Measurements from ENCODE around the gene RGS19. TPM values are rescaled to one million over a fixed set of nuclear protein-coding genes. Genes with fewer than 3 reads are reported as not detected.
A peak's percentile ranks its signal among the peaks of the same experiment; 100 is the strongest.

RGS19 gene
- total RNA-seq, 2 donors from 2014 or later = 3.4 to 5.9 TPM

DNA sequence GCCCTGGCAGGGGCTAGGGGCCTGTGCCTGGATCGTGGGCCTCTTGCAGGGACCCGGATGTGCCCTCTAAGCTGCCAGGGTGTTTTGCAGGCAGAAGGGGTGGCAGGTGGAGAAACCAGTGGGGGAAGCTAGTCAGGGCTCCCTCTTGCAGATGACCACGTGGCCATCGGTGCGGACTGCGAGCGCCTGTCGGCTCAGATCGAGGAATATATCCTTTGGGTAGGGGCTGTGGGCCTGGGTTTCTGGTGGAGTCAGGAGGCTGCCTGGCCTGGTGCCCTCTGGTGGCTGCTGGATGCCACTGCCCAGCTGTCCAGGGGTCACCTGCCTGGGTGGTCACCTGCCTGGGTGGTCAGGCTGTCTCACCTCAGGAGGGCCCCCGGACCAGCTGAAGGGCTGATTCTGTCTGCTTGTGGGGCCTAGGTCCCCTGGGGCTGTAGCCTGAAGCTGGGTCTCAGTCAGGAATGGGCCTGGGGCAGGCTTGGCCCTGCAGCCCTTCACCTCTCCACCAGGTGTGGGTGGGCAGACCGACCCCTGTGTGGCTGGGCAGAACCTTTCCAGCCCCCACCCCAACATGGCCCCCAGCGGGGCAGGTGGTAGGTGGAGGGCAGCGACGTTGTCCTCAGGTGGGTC is 9.6 kb downstream of the RGS19 start:
- DNase-seq (peak in 1 of 2 donors; percentile 40), ATAC-seq (peak; percentile 33)
- intact Hi-C loops (cut with DNase I, micrococcal nuclease) = no loop called here

DNA sequence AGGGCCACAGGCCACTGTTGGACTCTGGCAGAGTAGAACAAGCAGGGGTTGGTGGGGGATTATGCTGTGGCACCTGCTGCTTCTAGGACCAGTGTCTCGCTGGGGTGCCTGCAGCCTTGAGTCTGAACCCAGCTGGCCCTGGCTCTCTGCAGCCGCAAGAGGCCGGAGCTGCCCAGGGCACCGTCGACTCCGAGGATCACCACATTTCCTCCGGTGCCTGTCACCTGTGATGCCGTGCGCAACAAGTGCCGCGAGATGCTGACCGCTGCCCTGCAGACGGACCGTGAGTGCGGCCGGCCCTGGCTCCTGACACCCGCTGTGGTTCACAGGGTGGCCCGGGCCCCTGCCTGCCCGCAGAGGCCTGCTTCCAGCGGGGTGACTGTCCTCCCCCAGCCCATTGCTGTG is 10.1 kb downstream of the RGS19 start:
- no peak for ATAC-seq
- intact Hi-C loops (cut with DNase I, micrococcal nuclease) = no loop called here
- no peak for DNase-seq

DNA sequence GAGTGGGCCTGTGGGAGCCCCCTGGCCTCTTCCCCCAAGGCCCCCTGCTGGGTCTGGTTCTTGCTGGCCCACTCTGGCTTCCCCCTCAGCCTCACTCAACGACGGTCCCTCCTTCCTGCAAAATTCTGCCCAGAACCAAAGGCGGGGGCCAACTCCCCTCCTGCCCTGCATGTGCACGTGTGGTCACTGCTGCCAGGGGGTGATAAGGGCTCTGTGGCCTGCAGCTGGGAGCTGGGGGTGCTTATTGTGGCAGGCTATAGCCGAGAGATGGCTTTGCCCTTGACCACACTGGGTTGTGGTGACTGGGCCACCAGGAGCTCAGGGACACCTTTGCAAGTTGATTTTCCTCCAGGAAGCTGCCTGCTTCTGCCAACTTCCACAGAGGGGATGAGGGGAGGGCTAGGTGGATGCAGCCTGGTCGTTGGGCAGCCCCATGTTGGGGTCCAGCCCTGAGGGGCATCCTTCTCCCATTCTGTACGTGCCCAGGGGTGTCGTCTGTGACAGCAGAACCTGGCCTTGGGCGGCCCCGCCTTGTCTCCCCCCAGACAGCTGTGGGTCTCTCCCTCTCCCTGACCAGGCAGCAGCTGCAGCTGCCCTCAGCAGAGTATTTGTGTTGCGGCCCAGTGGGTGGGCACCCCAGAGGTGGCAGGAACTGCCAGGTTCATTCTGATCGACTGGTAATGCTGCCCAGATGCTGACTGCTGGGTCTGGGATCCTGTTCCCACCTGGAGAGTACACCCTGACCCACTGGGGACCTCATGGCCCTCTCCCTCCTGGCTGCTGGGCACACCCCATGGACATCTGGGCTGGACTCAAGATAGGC is 10.7 kb downstream of the RGS19 start:
- DNase-seq (no peak), ATAC-seq (no peak)
- intact Hi-C loops (cut with DNase I, micrococcal nuclease) = no loop called here

- ATAC-seq = no peak
- no peak for DNase-seq
- intact Hi-C loops (cut with DNase I, micrococcal nuclease) = no loop called here
Measured at GRCh38 chr20:64067733-64068307, 11.5 kb downstream of the RGS19 start.

- intact Hi-C loops (cut with DNase I, micrococcal nuclease) = no loop called here
- no peak for DNase-seq
- no peak for ATAC-seq
Measured at GRCh38 chr20:64067005-64067632, 12.2 kb downstream of the RGS19 start.

- DNase-seq = peak in 1 of 2 donors; percentile 36
- ATAC-seq = no peak
- intact Hi-C loops (cut with DNase I, micrococcal nuclease) = no loop called here
Measured at GRCh38 chr20:64065974-64066343, 13.4 kb downstream of the RGS19 start.

- intact Hi-C loops (cut with DNase I, micrococcal nuclease) = no loop called here
- ATAC-seq = no peak
- no peak for DNase-seq
Measured at GRCh38 chr20:64065062-64065973, 14.0 kb downstream of the RGS19 start.

DNA sequence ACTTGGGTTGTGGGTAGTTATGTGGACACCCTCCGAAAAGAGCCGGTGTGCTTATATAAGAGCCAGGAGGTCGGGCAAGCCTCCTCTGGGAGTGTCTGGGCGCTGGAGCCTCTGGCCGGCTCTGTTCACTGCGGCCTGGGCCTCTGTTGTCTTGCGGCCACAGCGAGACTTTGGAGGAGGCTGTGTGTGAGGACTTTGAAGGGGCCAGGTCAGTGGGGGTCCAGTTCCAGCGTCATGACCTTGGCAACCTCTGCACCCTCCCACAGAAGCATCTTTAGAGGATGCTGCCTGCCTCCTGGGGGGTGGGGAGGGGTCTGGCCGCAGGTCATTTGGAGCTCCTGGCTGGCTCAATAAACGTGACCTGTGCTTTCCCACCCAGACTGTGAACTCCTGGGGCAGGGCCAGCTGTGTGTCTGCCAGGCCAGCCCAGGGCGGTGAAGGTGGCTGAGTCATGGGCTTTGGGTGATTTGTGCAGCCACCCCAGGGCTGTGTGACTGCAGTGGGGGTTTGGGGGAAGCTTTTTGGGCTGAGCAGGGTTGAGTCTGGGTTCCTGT is 15.1 kb downstream of the RGS19 start:
- intact Hi-C loops (cut with DNase I, micrococcal nuclease) = no loop called here
- DNase-seq (no peak), ATAC-seq (no peak)

DNA sequence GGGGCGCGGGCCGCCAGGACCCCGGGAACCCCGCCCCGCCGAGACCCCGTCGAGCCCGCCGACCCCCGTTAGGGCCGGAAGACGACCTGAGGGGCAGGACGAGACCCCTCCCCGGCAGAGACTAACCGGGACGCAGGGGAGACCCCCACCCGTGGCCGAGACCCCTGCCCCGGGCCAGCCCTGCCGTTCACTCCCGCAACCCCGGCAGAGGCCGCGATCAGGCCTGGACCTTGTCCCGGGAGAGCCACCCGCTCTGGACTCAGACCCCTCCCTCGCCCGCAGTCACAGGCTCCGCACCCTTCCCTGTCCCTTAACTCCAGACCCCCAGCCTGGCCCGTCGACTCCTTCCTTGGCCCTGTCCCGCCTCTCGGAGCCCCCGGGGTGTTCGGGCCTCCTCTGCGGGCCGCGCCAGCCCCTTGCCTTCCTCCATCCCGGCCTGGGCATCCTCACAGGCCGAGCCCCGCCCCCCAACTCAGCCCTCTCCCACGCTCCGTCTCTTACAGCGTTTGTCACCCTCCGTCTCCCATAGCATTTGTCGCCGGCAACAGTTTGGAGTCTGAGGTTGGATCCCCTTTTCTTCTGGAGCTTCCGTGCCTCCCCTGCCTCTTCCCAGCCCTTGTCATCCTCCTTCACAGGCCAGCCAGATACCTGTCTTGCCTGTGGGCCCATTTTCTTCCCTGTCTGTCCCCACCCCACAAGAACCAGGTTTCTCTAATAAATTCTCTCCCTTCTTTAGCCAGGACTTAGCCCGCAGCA is 15.8 kb downstream of the RGS19 start:
- intact Hi-C loops (cut with DNase I, micrococcal nuclease) = no loop called here
- DNase-seq (peak in 1 of 2 donors; percentile 53), ATAC-seq (peak; percentile 22)

DNA sequence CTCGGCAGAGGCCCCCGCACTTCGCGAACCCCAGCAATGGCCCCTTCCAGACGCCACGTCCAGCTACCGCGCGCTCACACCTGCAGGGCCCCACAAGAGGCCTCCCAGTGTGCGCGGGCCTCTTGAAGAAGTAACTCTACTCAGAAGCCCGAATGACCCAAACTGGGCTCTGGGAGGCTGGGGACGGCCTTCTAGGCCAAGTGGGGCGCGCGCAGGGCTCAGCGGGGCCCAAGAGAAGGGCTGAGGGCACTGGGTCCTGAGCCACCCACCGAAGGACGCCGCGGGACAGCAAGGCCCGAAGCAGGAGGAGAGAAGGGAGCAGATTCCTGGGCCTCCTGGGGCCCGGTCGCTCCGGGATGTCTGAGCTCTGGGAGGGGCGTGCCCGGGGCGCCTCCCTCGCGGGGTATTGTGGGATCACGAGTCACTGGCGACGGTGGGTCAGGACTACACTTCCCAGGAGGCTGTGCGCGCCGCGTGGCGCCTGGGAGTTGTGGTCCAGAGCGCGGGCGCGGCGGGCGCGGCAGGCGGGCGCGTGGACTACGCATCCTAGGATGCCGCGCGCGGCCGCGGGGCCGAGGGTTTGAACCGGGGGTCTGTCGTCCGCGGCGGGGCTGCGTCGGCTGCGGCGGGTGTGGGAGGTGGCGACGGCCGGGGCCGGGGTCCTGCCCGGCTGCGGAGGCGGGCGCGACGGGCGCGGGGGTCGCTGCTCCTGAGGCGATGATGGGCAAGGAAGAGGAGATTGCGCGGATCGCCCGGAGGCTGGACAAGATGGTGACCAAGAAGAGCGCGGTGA is 16.5 kb downstream of the RGS19 start, which contains the start of gene TCEA2:
Gene TCEA2 (plus strand): TSS at position 603 of the 793 bp plus-strand sequence. CDS start 115 bp downstream, at position 718.
- peak; percentile 96 for ATAC-seq
- intact Hi-C loops (cut with DNase I, micrococcal nuclease) = no loop called here
- peak; percentile 95 to 97 for DNase-seq

- ATAC-seq = no peak
- intact Hi-C loops (cut with DNase I, micrococcal nuclease) = no loop called here
Measured at GRCh38 chr20:64062276-64062595, 17.1 kb downstream of the RGS19 start.

GRCh38 chr20:64058536-64058935 is 20.8 kb downstream of the RGS19 start:
- ATAC-seq (no peak), DNase-seq (no peak)
- intact Hi-C loops (cut with DNase I, micrococcal nuclease) = loop anchor here in 1 of 2 donors (5.0 kb wide), 1 partner anchor 66 kb away; no protein-coding TSS in a partner anchor

More at GRCh38 chr20:64062276-64062595, 17.1 kb downstream of the RGS19 start:
- no peak for DNase-seq

DNA sequence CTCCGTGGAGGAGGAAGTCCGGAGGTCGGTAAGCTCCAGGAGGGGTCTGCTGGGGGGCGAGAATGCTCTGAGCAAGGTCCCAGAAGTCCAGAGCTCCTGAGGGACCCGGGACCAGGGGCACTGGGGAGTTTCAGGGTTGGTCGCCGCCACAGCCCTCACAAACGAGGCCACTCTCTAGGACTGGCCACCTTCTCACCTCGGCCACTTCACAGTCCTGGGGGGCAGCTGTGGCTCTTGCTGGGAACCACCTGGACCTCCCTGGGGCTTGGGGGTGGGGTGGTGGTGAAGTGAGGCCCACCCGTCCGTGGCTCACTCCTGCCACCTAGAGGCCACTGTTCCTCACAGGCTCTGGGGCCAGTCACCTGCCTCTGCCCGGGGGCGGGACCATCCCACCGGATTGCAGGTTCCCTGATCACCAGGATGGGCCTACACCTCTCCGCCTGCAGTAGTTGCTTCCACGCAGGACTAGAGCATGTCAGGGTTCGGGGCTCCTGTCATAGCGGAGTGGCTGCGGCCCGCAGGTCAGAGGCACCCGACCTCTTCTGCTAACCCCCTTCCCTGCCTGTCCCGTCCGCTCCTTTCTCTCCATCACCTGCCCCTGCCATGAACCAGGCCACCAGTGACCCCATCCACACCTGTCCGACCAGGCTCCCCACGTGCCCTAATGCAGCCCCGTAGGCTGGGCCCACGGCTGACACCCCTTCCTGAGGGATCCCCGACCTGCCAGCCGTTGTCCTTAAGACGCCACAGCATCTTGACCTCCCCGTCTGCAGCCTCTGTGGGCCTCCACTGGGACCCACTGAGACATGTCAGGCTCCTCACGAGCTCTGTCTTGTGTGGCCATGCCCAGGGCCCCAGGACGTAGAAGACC is 21.5 kb downstream of the RGS19 start:
- intact Hi-C loops (cut with DNase I, micrococcal nuclease) = loop anchor here in 1 of 2 donors (5.0 kb wide), 1 partner anchor 66 kb away; no protein-coding TSS in a partner anchor
- DNase-seq = peak in 1 of 2 donors; percentile 87
- ATAC-seq = peak; percentile 76

DNA sequence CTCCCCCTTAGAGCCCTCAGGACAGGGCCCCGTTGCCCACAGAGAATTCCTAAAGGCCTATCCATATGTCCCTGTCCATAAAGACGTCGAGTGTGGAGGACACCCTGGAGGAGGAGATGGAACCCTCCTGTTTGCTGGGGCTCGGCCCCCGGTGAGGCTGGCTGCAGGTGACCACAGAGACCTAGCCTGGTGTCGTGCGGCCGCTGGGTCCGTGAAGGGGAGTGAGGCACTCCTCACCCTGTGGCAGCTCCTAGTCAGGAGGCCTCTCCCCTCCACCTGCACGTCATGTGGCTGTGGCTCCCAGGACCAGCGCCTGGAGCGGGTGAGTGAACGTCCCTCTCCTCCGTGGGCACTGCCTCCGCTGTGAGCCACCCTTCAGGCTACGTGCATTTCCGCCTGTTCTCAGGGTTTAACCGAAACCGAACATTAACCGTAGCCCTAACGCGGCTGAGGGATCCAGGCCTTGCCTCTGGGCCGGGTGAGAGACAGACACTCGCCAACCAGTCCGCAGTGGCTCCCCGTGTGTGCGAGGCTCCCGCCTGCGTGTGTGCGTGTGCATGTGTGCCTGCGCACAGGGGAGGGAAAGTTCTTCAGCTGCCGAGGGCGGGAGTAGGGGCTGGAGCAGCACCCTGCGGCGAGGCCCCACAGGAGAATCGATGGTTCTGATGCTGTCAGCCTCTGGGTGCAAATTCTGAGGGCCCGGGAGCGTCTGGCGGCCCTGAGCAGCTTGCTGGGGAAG is 22.3 kb downstream of the RGS19 start:
- ATAC-seq (no peak), DNase-seq (no peak)
- intact Hi-C loops (cut with DNase I, micrococcal nuclease) = loop anchor here in 1 of 2 donors (5.0 kb wide), 1 partner anchor 65 kb away; no protein-coding TSS in a partner anchor

DNA sequence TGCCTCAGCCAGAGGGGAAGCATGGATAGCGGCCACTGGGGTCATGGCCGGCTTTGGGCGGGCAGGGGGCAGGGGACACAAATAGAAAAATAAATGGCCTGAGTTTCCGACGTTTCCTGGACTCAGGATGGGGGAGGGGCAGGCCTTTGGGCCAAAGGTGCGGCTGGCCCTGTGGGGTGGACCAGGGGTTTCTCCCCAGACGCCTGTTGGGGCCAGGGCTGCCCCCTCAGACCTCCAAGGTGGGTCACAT is 22.8 kb downstream of the RGS19 start:
- no peak for DNase-seq
- no peak for ATAC-seq
- intact Hi-C loops (cut with DNase I, micrococcal nuclease) = loop anchor here in 1 of 2 donors (5.0 kb wide), 1 partner anchor 64 kb away; no protein-coding TSS in a partner anchor
